NCI-H524 treated with DMSO at 0.1 percent for 48 hours (cell line): Measurements from ENCODE around the gene OR2J1.
"Not testable (repeated sequence)": the region's sequence is repeated elsewhere in the genome, so short reads cannot be mapped to it uniquely, and the experiment has no call there.

Source experiments
- DNase-seq: peaks from one replicate; lab custom pipeline; 2025; lab: John Stamatoyannopoulos, UW

Gene OR2J1

DNA sequence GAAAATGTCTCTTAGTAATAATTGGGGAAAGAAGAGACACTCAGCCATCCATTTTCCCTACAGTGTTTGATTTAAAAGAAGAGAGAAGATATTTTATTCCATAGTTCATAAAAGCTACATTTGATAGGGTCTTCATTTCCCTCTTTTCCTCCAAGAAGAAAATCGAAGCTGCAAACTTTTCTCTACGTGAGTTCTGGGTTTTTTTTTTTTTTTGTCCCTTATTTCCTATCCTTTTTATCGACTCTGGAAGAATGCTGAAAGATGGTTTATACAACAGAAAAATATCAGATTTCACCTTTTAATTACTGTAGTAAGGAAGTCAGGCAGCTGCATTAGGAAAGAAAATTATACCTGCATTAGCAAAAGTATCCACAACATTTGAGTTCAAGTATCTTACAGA is at the start of gene OR2J1:
OR2J1 (plus strand) TSS at position 301 of the 400 bp plus-strand sequence. CDS start 1,453 bp downstream, outside the sequence.
- DNase-seq: no peak

DNA sequence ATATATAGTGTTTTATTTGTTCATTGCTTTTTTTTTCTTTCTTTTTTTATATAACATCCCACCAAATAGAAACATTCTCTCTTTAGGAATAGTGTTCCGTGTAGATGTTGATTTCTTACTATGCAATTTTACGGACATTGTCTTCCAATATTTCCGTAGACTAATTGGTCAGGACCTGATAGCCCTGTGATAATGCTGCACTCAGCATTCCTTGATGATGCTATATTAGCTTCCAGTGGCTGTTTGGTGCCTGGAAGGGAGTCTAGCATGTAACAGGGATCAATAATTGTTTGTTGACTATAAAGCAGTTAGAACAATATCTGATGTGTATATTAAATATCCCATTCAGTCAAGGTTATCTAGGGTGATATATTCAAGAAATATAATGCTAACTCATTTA is 47.6 kb upstream of the OR2J1 start:
- no peak for DNase-seq

DNA sequence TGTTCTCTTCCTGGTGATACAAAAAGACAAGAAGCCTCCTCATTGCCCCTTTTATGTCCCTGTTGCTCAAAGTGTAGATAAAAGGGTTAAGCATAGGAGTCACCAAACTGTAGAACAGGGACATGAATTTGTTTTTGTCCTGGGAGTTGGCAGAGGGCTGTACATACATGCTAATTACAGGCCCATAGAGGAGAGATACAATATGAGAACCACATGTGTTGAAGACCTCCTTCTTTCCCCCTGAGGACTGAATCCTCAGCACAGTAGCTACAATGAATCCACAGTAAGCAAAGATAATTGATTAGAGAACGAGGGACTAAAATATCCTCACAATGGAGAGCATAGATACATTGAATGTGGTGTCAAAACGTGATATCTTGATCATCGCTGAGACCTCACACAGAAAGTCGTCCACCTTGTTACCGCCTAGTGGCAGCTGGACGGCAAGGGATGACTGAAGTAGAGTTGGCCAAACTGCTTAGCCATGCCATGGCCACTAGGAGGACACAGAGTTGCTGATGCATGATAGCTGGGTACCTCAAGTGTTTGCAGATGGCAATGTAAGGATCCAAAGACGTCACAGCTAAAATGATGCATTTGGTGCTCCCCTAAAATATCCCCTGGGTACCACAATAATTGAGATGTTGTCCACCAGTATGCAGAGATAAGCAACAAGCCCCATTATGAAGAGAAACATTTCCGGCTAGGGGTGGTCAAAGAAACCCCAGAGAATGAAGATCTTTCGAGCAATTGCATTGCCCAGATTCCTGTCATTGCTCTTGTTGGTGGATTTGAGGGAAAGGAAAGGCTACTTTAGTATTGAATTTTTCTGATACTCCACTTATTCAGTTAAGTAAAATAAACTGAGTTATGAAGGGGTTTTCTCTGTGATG is 27.2 kb upstream of the OR2J1 start:
- DNase-seq: no peak

- no peak for DNase-seq
Observed at GRCh38 chr6:29079203-29079602, 20.1 kb upstream of the OR2J1 start.

GRCh38 chr6:29081312-29081711 is 18.0 kb upstream of the OR2J1 start:
- no peak for DNase-seq

- no peak for DNase-seq
Observed at GRCh38 chr6:29082457-29082856, 16.8 kb upstream of the OR2J1 start.

GRCh38 chr6:29087213-29087612 is 12.1 kb upstream of the OR2J1 start, which contains the start of gene OR2B3:
Gene OR2B3 (minus strand): TSS chr6:29087313. CDS start chr6:29087248, 65 bp downstream.
- no peak for DNase-seq

GRCh38 chr6:29092957-29093356 is 6.3 kb upstream of the OR2J1 start:
- DNase-seq: no peak

- no peak for DNase-seq
Observed at GRCh38 chr6:29097803-29098202, 1.5 kb upstream of the OR2J1 start.

- no peak for DNase-seq
Observed at GRCh38 chr6:29107758-29108157, 8.5 kb downstream of the OR2J1 start, which contains the start of gene OR2J3. Gene OR2J3 (plus strand): TSS chr6:29108058. CDS start chr6:29111891, 3,833 bp downstream.

- no peak for DNase-seq
Observed at GRCh38 chr6:29112135-29112534, 12.8 kb downstream of the OR2J1 start.

DNA sequence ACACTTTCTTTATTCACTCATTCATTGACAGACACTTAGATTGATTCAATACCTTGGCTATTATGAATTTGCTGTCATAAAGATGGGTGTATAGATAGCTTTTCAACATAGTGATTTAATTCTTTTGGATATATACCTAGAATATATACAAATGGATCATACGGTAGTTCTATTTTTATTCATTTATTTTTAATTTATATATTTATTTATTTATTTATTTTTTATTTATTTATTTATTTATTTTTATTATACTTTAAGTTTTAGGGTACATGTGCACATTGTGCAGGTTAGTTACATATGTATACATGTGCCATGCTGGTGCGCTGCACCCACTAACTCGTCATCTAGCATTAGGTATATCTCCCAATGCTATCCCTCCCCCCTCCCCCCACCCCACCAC is 15.7 kb downstream of the OR2J1 start:
- not testable (repeated sequence) for DNase-seq

DNA sequence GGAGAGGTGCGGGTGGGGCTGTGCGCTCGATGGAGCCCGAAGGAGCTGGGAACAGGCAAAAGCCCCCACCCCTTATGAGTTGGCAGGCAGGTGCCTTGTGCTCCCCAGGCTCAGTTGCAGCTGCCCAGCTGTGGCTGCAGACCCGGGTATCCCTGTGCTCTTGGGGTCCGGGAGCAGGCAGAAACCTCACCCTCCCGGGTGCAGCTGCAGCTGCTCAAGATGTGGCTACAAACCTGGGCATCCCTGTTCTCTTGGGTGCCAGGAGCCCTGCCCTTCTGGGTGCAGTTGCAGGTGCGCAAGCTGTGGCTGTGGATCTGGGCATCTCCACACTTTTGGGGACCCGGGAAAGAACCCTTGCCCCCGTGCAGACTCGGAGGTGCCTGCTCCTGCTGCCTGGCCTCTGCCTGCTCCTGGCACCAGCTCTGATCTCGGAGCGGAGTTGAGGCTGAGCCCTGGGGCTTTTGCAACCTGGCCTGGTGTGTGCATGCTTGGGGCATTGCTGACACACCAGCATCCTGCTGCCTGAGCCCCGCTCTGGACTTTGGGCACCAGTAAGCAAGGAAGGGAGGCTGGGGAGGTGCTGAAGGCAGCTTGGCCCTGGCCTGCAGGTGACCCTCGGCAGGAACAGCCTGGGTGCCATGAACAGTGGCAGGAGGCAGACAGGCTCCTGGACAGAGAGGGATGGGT is 30.2 kb downstream of the OR2J1 start:
- no peak for DNase-seq

DNA sequence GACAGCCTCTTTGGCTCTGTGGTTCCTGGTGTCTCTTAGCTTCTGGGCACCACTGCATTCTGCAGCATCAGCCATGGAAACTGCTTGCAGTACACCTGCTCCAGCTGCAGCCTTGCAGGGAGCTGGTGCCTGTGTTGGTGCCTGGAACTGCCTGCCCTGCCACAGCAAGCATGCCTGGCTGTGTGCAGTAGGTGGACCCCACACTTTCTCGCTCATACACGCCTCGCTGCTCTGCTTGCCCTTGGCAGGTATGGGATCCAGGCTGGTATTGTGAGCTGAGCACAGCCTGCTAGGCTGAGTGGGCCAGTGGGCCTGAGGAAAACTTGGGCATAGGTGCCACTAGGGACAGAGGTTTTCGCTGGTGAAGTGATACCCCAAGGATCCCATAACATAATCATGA is 31.4 kb downstream of the OR2J1 start:
- DNase-seq: no peak

GRCh38 chr6:29131691-29132090 is 32.4 kb downstream of the OR2J1 start:
- no peak for DNase-seq

GRCh38 chr6:29137724-29138123 is 38.4 kb downstream of the OR2J1 start:
- no peak for DNase-seq

GRCh38 chr6:29141606-29142005 is 42.3 kb downstream of the OR2J1 start:
- DNase-seq: no peak

- DNase-seq: no peak
Observed at GRCh38 chr6:29142309-29142708, 43.0 kb downstream of the OR2J1 start.

DNA sequence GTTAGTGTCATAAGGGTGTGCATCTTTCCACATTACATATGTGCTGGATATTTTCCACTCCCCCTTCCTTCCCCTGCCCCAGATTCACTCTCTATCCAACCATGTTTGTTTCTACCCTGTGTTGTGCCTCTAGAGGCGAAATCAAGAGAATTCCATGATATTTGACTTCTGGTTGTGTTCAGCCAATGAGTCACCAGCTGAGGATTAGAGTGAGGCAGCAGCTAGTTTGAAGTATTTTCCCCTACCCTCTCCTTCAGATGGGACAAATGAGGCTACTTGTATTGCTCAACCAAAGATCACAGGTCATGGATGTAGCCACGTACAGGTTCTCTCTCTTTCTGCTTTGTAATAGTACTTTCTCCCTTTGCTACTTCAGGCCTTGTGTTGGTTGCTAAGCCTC is 46.9 kb downstream of the OR2J1 start:
- no peak for DNase-seq

DNA sequence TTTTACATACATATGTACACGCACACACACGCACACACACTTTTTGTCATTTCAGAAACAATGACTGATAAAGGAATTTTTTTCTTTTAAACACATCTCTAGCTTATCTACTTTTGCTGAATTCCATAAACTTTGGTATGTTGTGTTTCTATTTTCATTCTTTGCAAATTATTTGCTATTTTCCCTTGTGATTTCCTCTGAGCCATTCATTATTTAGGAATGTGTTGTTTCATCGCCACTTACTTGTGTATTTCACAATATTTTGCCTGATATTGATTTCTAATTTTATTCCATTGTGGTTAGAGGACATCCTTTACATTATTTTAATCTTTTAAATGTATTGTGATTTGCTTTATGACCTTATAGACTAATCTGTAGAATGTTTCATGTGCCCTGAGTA is 47.8 kb downstream of the OR2J1 start:
- DNase-seq: no peak

- DNase-seq: not testable (repeated sequence)
Observed at GRCh38 chr6:29149444-29149843, 50.2 kb downstream of the OR2J1 start.
